NCI-H1694 treated with DMSO at 0.1 percent for 48 hours (cell line): Measurements from ENCODE around the gene SLC34A2.
"Not testable (repeated sequence)": the region's sequence is repeated elsewhere in the genome, so short reads cannot be mapped to it uniquely, and the experiment has no call there.

Source experiments
- DNase-seq: peaks from one replicate; lab custom pipeline; 2025; lab: John Stamatoyannopoulos, UW

SLC34A2 gene

GRCh38 chr4:25654971-25655963 lies at the start of gene SLC34A2:
Gene SLC34A2, plus strand, starts transcription at chr4:25655851. Its CDS starts 6,650 bp downstream, at chr4:25662501.
- no peak for DNase-seq

DNA sequence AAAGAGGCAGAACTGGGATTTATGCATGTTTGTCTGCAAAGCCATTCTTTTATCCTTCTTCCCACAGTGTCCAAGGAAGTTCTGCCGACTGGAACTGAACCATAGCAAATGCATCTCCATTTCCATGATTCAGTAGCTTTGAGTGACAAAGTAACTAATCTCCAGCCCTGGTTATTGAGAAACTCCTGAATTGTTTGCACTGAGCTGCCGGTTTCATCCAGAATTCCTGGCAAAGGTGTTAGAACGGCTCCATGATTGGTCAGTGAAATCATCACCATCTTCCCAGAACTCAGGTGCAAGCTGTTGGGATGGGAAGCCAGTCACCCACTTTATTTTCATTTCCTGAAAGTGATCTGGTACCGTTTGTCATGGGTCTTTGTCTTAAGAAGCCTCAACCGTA lies 47.0 kb upstream of the SLC34A2 start:
- DNase-seq: no peak

DNA sequence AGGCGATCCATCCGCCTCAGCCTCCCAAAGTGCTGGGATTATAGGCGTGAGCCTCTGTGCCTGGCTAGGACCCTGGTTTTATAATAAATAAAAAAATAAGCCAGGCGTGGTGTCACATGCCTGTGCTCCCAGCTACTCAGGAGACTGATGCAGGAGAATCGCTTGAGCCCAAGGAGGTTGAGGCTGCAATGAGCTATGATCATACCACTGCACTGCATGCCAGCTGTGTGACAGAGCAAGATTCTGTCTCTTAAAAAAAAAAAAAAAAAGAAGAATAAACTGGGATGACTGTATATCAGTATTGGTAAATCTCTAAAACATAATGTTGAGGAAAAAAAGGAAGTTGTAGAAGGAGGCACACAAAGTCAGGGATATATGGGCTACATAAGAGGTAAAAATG lies 45.7 kb upstream of the SLC34A2 start:
- no peak for DNase-seq

GRCh38 chr4:25613613-25614012 lies 42.0 kb upstream of the SLC34A2 start:
- not testable (repeated sequence) for DNase-seq

DNA sequence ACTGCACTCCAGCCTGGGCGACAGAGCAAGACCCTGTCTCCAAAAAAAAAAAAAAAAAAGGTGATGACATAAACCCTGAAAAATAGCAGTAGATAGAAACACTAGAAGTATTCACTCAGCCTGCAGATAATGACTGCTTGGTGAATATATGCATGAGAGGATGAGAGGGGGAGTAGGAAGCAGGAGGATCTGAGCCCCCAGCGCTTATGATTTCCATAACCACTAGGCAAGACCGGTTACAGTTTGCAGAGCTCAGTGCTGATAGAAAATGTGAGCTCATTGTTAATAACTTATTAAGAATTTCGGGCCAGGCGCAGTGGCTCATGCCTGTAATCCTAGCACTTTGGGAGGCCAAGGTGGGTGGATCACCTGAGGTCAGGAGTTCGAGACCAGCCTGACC lies 40.8 kb upstream of the SLC34A2 start:
- DNase-seq: no peak

DNA sequence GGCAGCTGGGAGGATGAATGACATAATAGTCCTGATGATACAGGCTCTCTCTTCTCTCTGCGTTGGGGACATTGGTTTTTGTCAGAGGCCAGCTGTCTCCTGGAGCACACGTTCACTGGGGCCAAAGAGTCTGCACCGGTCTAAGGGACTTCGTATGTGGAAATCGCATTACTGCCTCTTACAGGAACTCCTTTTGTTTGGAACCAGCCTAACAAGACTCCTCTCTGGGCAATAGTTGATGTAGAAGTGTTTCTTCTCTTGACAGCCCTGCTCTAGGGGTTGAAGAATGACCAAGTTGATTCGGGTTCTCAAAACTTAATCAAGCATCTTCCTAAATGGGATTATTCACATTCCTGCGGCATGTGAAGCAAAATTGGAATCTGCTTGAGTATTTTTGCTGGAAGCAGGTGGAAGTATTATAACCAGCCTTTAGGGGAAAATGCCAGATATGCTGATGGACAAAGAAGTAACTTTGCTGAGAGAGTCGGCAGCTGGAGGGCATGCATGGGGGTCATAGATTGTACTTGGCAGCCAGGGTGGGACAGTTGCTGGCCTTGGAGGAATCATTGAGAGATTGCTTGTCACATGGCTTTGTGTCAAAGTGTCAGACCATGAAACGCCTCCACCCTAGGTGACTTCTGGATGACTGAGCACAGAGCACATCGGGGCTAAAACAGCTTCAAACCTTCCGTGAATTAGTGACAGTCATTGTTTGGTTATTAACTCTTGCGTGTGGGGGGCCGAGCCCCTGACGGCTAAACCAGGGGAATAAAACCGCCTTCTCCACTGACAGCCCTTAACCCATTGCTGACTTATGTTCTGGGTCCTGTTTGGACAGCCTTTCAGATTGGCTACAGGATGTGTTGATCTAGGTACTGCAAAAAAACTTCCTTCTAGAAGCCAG lies 34.4 kb upstream of the SLC34A2 start:
- no peak for DNase-seq

DNA sequence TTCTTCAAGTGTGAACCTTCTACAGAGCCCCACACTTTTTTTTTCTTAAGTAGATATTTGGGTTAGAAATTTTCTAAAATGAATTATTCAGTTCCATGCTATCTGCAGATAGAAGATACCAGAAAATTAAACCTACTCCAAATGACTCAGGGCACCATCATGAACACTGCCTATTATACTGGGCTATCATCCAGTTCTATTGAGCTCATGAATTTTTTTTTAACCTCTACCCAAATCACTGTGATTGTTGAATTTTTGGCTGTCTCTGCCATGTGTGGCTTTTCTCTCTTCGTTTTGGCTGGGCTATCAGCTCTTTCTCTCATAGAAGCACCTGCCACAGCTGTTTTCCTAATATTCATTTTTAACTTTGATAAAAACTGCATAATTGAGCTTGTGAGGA lies 31.0 kb upstream of the SLC34A2 start:
- DNase-seq: no peak

GRCh38 chr4:25628451-25628850 lies 27.2 kb upstream of the SLC34A2 start:
- DNase-seq: no peak

DNA sequence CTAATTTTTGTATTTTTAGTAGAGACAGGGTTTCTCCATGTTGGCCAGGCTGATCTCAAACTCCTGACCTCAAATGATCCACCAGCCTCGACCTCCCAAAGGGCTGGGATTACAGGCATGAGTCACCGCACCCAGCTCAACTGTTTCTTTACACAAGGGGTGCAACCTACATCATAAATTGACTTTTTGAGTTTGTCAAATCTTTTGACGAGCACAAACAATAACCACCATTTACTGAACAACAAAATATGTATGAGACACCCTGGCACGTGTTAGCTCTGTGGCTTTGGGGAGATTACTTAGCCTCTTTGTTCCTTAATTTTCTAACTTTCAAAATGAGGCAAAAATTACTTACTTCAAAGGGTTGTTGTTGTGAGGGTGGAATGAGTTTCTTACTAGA lies 23.5 kb upstream of the SLC34A2 start:
- DNase-seq: no peak

- DNase-seq: no peak
Observed at GRCh38 chr4:25633541-25633940, 22.1 kb upstream of the SLC34A2 start.

GRCh38 chr4:25635501-25635900 lies 20.1 kb upstream of the SLC34A2 start:
- no peak for DNase-seq

- DNase-seq: no peak
Observed at GRCh38 chr4:25637581-25638220, 17.9 kb upstream of the SLC34A2 start.

DNA sequence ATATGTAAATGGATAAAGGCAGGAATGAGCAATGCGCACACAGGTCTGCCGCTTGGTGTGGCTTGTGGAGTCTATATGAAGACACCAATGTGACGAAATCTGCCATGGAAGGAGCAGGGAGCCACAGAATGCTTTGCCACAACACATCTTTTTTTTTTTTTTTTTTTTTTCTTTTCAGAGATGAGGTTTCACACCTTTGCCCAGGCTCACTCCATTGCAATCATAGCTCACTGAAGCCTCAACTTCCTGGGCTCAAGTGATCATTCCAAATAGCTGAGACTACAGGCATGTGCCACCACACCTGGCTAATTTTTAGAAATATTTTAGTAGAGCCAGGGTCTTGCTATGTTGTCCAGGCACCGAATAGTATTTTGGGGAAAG lies 17.4 kb upstream of the SLC34A2 start:
- no peak for DNase-seq

GRCh38 chr4:25638806-25639205 lies 16.8 kb upstream of the SLC34A2 start:
- no peak for DNase-seq

DNA sequence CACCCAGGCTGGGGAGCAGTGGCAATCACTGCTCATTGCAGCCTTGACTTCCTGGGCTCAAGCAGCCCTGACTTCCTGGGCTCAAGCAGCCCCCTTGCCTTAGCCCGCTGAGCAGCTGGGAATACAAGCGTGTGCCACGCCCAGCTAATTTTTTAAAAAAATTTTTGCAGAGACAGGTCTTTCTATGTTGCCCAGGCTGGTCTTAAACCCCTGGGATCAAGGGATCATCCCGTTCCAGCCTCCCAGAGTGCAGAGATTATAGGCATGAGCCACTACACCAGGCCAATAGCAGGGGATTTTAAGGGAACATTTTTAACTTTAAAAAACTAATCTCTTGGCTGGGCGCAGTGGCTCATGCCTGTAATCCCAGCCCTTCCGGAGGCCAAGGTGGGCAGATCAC lies 5.3 kb upstream of the SLC34A2 start:
- no peak for DNase-seq

DNA sequence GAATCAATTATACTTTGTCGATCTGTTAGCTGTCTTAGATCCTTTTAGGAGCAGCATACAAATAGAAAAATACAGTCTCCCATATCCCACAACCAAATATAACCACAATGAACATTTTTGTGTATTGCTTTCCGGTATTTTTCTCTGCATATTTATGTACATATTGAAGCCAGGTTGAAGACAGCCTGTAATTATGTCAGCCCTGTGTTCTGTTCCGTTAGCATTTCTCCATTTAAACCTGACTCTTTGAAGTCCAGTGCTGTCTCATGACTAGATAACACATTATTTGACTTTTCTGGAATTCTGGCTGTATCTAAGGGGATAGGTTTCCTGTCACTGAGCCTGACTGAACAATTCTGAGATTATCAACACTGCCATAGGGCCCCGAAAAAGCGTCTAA lies 4.0 kb upstream of the SLC34A2 start:
- no peak for DNase-seq

DNA sequence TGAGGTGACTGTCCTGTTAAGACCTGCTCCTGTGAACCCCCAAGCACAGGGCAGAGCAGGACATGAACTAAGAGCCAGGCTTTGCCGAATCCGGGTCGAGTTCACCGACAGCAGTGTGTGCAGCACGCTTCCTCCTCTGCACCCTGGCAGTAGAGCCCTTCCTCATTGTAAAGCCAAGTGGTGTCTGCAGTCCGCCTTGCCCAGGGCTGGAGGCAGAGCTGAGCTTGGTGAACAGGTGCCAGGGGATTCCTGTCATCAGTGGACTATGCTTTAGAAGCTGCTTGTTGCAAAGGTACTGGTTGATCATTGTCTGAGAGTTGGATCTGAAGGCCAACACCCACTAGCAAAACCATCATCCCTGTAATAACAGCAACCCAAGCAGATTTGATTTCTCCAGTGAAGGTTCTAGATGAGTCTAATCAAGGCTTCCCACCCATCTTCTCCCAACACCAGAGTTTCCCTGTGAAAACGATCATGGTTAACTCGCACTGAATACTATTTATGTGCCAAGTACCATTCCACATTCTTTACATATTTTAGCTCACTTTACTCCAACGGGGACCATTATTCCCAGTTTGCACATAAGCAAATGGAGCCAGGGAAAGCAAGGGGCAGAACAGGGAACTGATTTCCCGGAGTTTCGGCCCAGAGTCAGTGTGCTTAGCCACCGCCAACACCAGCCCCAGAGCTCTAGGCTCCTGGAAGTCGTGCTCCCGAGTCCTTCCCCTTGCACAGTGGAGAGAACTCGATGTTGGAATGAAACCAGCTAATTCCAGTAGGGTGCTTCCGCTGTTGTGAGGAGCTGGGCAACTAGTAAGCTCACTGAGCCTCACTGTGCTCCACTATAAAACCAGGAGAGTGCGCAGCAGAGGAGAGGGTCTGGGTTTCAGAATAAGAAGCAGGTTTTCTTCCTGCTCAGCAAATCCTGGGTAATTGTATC lies 1.4 kb upstream of the SLC34A2 start:
- no peak for DNase-seq

DNA sequence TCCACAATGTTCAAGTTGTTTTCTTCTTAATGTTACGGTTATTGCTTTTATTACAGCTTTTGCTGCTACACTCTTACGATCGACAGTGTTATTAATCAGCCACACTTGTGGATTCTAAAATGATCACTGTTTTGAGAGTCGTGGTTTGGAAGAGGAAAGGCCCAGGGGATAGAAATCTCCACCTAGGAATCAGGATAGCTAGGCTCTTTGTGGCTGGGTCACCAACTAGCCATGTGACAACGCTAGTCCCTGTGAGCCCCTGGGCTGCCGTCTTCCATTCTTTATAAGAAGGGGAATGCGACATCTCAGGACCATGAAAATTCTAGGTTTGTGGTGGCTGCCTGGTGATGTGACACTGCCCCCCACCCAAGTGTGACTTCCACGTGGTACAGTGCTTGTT lies 380 bp downstream of the SLC34A2 start:
- no peak for DNase-seq

- DNase-seq: no peak
Observed at GRCh38 chr4:25658357-25658771, 2.7 kb downstream of the SLC34A2 start.

- DNase-seq: no peak
Observed at GRCh38 chr4:25658777-25659176, 3.1 kb downstream of the SLC34A2 start.

DNA sequence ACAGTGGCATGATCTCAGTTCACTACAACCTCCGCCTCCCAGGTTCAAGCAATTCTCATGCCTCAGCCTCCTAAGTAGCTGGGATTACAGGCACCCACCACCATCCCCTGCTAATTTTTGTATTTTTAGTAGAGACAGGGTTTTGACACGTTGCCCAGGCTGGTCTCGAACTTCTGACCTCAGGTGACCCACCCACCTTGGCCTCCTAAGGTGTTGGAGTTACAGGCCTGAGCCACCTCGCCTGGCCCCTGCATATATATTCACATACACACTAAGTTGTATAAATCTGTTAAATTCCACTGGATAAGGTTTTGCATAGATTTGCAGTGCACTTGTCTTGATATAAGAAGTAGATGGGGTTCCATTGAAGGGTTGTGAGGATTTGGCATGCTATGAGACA lies 5.8 kb downstream of the SLC34A2 start:
- not testable (repeated sequence) for DNase-seq
